Measurements from ENCODE around the gene ZNF19. TPM values are rescaled to one million over a fixed set of nuclear protein-coding genes. Genes with fewer than 3 reads are reported as not detected.

The ZNF19 gene
- total RNA-seq, 1 donor from 2014 or later: 1.0 TPM

DNA sequence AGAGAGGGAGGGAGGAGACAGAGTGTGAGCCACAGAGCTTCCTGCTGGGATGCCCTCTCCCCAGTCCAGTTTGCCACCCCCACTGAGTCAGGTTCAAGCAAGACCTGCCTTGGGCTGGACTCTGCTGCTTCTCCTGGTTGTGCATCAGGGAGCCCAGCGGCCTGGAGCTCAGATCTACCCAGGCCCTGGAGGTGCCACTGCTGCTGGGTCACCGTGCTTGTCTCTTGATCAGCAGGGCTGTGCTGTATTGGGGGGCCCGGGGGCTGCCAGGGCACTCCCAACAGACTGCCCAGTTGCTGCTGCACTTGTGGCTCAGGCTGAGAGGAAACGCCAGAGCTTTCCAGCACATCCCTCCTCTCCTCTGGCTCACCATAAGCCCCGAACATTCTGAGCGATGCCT is 56.2 kb downstream of the ZNF19 start:
- Histone ChIP-seq H3K27ac (ENCODE audit: low read depth, low read length) (no peak overlapping the region), H3K27me3 (ENCODE audit: control insufficient read depth in 3 of 3, insufficient read depth in 3 of 3, low read length in 3 of 3) (peaks cover 0 to 10% (median 8%) of the 10 kb centered on the region in 3 donors), H3K36me3 (ENCODE audit: control insufficient read depth in 3 of 3, insufficient read depth in 3 of 3, low read length in 3 of 3) (no peaks in the 10 kb centered on the region), H3K4me3 (ENCODE audit: low read length in 3 of 3) (no peak overlapping the region), H3K4me1 (ENCODE audit: control insufficient read depth in 3 of 3, insufficient read depth in 3 of 3, low read length in 3 of 3) (no peaks in the 10 kb centered on the region), H3K9ac (ENCODE audit: low read depth in 1 of 3, low read length in 3 of 3) (no peak overlapping the region), H3K9me3 (ENCODE audit: control insufficient read depth in 3 of 3, low read length in 3 of 3) (peaks cover 0 to 7% (median 2%) of the 10 kb centered on the region in 3 donors)

DNA sequence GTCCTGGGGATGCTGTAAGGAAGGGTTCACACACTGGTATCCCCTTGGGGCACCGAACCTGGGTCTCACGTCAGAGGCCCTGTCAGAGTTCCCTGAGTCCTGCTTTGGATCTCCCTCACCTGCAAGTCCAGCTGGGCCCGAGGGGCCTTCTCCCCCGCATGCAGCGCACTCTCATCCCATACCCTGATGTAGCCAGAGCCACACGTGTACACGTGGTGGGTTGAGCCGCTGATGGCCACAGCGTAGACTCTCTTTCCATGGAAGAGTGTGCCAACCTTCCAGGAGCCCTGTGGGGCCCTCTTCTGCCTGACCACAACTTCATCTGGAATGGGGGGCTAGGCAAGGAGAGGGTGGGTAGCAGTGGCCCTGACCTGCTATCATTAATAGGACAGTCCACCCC is 57.1 kb downstream of the ZNF19 start:
- H3K36me3 ChIP-seq (ENCODE audit: control insufficient read depth in 3 of 3, insufficient read depth in 3 of 3, low read length in 3 of 3): no peaks in the 10 kb centered on the region
- no peak overlapping the region for H3K9ac ChIP-seq (ENCODE audit: low read depth in 1 of 3, low read length in 3 of 3)
- H3K27me3 ChIP-seq (ENCODE audit: control insufficient read depth in 3 of 3, insufficient read depth in 3 of 3, low read length in 3 of 3): peaks cover 4 to 12% (median 8%) of the 10 kb centered on the region in 3 donors
- H3K27ac ChIP-seq (ENCODE audit: low read depth, low read length): no peak overlapping the region
- H3K4me3 ChIP-seq (ENCODE audit: low read length in 3 of 3): no peak overlapping the region
- H3K9me3 ChIP-seq (ENCODE audit: control insufficient read depth in 3 of 3, low read length in 3 of 3): peaks cover 2 to 7% (median 3%) of the 10 kb centered on the region in 3 donors
- no peaks in the 10 kb centered on the region for H3K4me1 ChIP-seq (ENCODE audit: control insufficient read depth in 3 of 3, insufficient read depth in 3 of 3, low read length in 3 of 3)

DNA sequence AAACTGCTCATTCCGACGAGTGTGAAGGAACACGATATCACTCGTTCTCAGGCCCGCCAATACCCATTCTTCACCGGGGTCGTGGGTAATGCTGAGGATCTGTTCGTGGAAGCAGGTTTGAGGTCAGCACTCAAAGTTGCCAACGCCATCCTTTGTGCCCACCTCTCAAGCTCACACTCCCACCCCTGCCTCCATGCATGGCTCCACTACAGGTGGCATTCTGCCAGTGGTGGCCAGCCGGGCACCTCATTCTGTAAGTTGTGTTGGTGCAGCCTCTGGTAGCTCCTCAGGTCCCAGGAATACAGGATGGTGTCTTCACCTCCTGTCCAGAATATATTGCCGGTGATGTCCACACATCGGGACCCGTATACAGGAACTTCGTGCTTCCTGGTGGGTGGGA is 57.9 kb downstream of the ZNF19 start:
- H3K27ac ChIP-seq (ENCODE audit: low read depth, low read length): no peak overlapping the region
- H3K9me3 ChIP-seq (ENCODE audit: control insufficient read depth in 3 of 3, low read length in 3 of 3): peaks cover 2 to 7% (median 3%) of the 10 kb centered on the region in 3 donors
- peaks cover 4 to 14% (median 12%) of the 10 kb centered on the region in 3 donors for H3K27me3 ChIP-seq (ENCODE audit: control insufficient read depth in 3 of 3, insufficient read depth in 3 of 3, low read length in 3 of 3)
- no peak overlapping the region for H3K9ac ChIP-seq (ENCODE audit: low read depth in 1 of 3, low read length in 3 of 3)
- no peaks in the 10 kb centered on the region for H3K36me3 ChIP-seq (ENCODE audit: control insufficient read depth in 3 of 3, insufficient read depth in 3 of 3, low read length in 3 of 3)
- no peaks in the 10 kb centered on the region for H3K4me1 ChIP-seq (ENCODE audit: control insufficient read depth in 3 of 3, insufficient read depth in 3 of 3, low read length in 3 of 3)
- no peak overlapping the region for H3K4me3 ChIP-seq (ENCODE audit: low read length in 3 of 3)

DNA sequence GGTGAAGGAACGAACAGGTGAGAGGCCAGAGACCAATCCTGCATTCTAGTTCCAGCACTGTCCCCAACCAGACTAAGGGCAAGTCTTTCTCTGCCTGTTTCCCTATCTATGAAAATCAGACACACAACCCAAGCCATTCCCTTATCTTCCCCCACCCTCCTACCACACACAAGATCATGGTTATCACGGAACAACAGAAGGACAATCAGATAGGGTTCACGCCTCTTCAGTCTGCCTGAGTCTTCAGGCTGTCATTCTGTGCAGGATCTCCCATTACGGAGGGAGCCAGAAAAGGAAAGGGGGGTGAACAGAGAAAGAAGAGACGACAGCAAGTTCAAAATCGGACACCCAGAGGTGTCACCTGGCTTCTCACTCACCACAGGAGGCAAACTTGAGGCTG is 58.4 kb downstream of the ZNF19 start:
- Histone ChIP-seq H3K9me3 (ENCODE audit: control insufficient read depth in 3 of 3, low read length in 3 of 3) (peaks cover 2 to 7% (median 3%) of the 10 kb centered on the region in 3 donors), H3K27me3 (ENCODE audit: control insufficient read depth in 3 of 3, insufficient read depth in 3 of 3, low read length in 3 of 3) (peaks cover 4 to 18% (median 16%) of the 10 kb centered on the region in 3 donors), H3K4me1 (ENCODE audit: control insufficient read depth in 3 of 3, insufficient read depth in 3 of 3, low read length in 3 of 3) (no peaks in the 10 kb centered on the region), H3K4me3 (ENCODE audit: low read length in 3 of 3) (no peak overlapping the region), H3K27ac (ENCODE audit: low read depth, low read length) (no peak overlapping the region), H3K9ac (ENCODE audit: low read depth in 1 of 3, low read length in 3 of 3) (no peak overlapping the region), H3K36me3 (ENCODE audit: control insufficient read depth in 3 of 3, insufficient read depth in 3 of 3, low read length in 3 of 3) (no peaks in the 10 kb centered on the region)

DNA sequence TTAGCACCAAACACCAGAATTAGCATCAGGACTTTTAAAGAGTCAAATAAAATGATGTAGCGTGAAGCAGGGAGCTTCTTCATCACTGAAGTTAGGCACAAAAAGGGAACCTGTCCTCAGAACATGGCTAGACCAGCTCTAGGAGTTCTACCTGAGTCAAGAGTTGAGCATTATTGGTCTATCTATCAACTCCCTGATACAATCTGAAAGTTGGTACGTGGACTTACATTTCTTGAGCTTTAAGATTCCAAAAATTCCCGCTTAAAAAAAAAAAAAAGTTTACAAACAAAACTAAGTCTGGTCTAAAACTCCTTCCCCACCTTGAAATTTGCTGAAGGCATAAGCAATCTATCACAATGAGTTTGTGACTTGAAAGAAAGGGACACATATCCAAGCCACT is 59.5 kb downstream of the ZNF19 start:
- Histone ChIP-seq H3K4me1 (ENCODE audit: control insufficient read depth in 3 of 3, insufficient read depth in 3 of 3, low read length in 3 of 3) (no peaks in the 10 kb centered on the region), H3K27ac (ENCODE audit: low read depth, low read length) (no peak overlapping the region), H3K9me3 (ENCODE audit: control insufficient read depth in 3 of 3, low read length in 3 of 3) (peaks cover 2 to 7% (median 3%) of the 10 kb centered on the region in 3 donors), H3K4me3 (ENCODE audit: low read length in 3 of 3) (no peak overlapping the region), H3K36me3 (ENCODE audit: control insufficient read depth in 3 of 3, insufficient read depth in 3 of 3, low read length in 3 of 3) (no peaks in the 10 kb centered on the region), H3K27me3 (ENCODE audit: control insufficient read depth in 3 of 3, insufficient read depth in 3 of 3, low read length in 3 of 3) (peaks cover 7 to 24% (median 16%) of the 10 kb centered on the region in 3 donors), H3K9ac (ENCODE audit: low read depth in 1 of 3, low read length in 3 of 3) (no peak overlapping the region)

GRCh38 chr16:71428883-71429282 is 60.2 kb downstream of the ZNF19 start:
- H3K9ac ChIP-seq (ENCODE audit: low read depth in 1 of 3, low read length in 3 of 3): no peak overlapping the region
- H3K4me3 ChIP-seq (ENCODE audit: low read length in 3 of 3): no peak overlapping the region
- no peaks in the 10 kb centered on the region for H3K36me3 ChIP-seq (ENCODE audit: control insufficient read depth in 3 of 3, insufficient read depth in 3 of 3, low read length in 3 of 3)
- no peak overlapping the region for H3K27ac ChIP-seq (ENCODE audit: low read depth, low read length)
- H3K9me3 ChIP-seq (ENCODE audit: control insufficient read depth in 3 of 3, low read length in 3 of 3): peaks cover 2 to 7% (median 3%) of the 10 kb centered on the region in 3 donors
- no peaks in the 10 kb centered on the region for H3K4me1 ChIP-seq (ENCODE audit: control insufficient read depth in 3 of 3, insufficient read depth in 3 of 3, low read length in 3 of 3)
- H3K27me3 ChIP-seq (ENCODE audit: control insufficient read depth in 3 of 3, insufficient read depth in 3 of 3, low read length in 3 of 3): peaks cover 11 to 31% (median 23%) of the 10 kb centered on the region in 3 donors

DNA sequence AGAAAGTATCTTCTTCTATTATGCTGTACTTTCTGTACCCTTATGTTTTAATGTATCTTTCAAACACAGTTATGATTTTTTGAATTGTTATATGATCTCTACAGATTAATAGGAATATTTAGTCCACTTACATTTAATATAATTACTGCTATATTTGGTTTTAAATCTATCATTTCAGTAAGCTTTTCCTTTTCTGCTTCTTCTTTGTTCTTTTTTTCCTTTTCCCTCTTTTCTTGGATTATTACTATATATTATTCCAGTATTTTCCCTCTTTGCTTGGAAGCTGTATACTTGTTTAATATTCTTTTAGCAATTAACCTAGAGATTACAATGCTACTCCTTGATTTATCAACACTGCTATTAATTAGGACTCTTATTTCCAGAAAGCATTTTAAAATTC is 60.7 kb downstream of the ZNF19 start:
- no peak overlapping the region for H3K27ac ChIP-seq (ENCODE audit: low read depth, low read length)
- H3K27me3 ChIP-seq (ENCODE audit: control insufficient read depth in 3 of 3, insufficient read depth in 3 of 3, low read length in 3 of 3): peaks cover 14 to 32% (median 25%) of the 10 kb centered on the region in 3 donors
- H3K9me3 ChIP-seq (ENCODE audit: control insufficient read depth in 3 of 3, low read length in 3 of 3): peaks cover 2 to 7% (median 3%) of the 10 kb centered on the region in 3 donors

GRCh38 chr16:71426880-71427615 is 62.1 kb downstream of the ZNF19 start:
- H3K27ac ChIP-seq (ENCODE audit: low read depth, low read length): no peak overlapping the region
- no peaks in the 10 kb centered on the region for H3K4me1 ChIP-seq (ENCODE audit: control insufficient read depth in 3 of 3, insufficient read depth in 3 of 3, low read length in 3 of 3)
- no peak overlapping the region for H3K4me3 ChIP-seq (ENCODE audit: low read length in 3 of 3)
- peaks cover 2 to 7% (median 3%) of the 10 kb centered on the region in 3 donors for H3K9me3 ChIP-seq (ENCODE audit: control insufficient read depth in 3 of 3, low read length in 3 of 3)
- no peak overlapping the region for H3K9ac ChIP-seq (ENCODE audit: low read depth in 1 of 3, low read length in 3 of 3)
- H3K36me3 ChIP-seq (ENCODE audit: control insufficient read depth in 3 of 3, insufficient read depth in 3 of 3, low read length in 3 of 3): no peaks in the 10 kb centered on the region
- peaks cover 14 to 27% (median 25%) of the 10 kb centered on the region in 3 donors for H3K27me3 ChIP-seq (ENCODE audit: control insufficient read depth in 3 of 3, insufficient read depth in 3 of 3, low read length in 3 of 3)

More for the DNA sequence above, 60.7 kb downstream of the ZNF19 start:
- H3K4me1 ChIP-seq (ENCODE audit: control insufficient read depth in 3 of 3, insufficient read depth in 3 of 3, low read length in 3 of 3): no peaks in the 10 kb centered on the region
- H3K4me3 ChIP-seq (ENCODE audit: low read length in 3 of 3): no peak overlapping the region
- no peak overlapping the region for H3K9ac ChIP-seq (ENCODE audit: low read depth in 1 of 3, low read length in 3 of 3)
- H3K36me3 ChIP-seq (ENCODE audit: control insufficient read depth in 3 of 3, insufficient read depth in 3 of 3, low read length in 3 of 3): no peaks in the 10 kb centered on the region

DNA sequence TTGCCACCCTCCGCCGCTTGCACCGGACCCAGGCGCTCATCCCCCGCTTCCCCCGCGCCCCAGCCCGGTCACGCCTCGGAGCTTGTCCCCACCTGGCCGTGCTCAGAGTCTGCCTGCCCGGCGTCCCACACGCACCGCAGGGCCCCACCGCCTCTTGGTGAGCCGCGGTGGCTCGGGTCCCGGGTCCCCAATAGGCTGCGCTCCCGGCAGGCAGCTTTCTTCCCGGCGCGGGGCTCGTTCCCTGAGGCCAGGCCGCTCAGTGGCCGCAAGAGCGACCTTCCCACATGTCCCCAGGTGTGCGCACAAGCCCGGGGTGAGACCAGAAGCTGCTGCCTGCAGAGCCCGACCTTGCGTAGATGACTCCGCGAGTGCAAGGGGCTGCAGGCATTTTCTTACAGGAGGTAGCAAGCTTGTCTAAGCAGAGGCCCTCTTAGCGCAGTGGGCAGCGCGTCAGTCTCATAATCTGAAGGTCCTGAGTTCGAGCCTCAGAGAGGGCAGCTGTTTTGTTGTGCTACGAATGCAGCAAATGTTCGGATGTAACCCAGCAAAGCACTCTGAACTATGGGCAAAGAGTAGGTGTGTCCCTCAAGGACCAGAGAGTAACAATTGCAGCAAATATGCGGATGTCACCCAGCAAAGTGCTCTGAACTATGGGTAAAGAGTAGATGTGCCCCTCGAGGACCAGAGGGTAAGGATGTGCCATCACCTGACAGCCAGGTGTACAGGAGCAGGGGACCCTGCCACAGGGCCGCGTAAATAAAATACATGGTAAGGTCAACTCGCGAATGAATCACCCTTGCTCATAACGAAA is 62.9 kb downstream of the ZNF19 start:
- Histone ChIP-seq H3K27me3 (ENCODE audit: control insufficient read depth in 3 of 3, insufficient read depth in 3 of 3, low read length in 3 of 3) (peaks cover 14 to 27% (median 24%) of the 10 kb centered on the region in 3 donors), H3K9me3 (ENCODE audit: control insufficient read depth in 3 of 3, low read length in 3 of 3) (peaks cover 3 to 7% (median 5%) of the 10 kb centered on the region in 3 donors), H3K4me1 (ENCODE audit: control insufficient read depth in 3 of 3, insufficient read depth in 3 of 3, low read length in 3 of 3) (no peaks in the 10 kb centered on the region), H3K9ac (ENCODE audit: low read depth in 1 of 3, low read length in 3 of 3) (no peak overlapping the region), H3K4me3 (ENCODE audit: low read length in 3 of 3) (no peak overlapping the region), H3K27ac (ENCODE audit: low read depth, low read length) (no peak overlapping the region), H3K36me3 (ENCODE audit: control insufficient read depth in 3 of 3, insufficient read depth in 3 of 3, low read length in 3 of 3) (no peaks in the 10 kb centered on the region)

GRCh38 chr16:71425746-71426068 is 63.4 kb downstream of the ZNF19 start:
- Histone ChIP-seq H3K27me3 (ENCODE audit: control insufficient read depth in 3 of 3, insufficient read depth in 3 of 3, low read length in 3 of 3) (peaks cover 14 to 27% (median 21%) of the 10 kb centered on the region in 3 donors), H3K9ac (ENCODE audit: low read depth in 1 of 3, low read length in 3 of 3) (no peak overlapping the region), H3K9me3 (ENCODE audit: control insufficient read depth in 3 of 3, low read length in 3 of 3) (peaks cover 3 to 7% (median 5%) of the 10 kb centered on the region in 3 donors), H3K27ac (ENCODE audit: low read depth, low read length) (no peak overlapping the region), H3K4me1 (ENCODE audit: control insufficient read depth in 3 of 3, insufficient read depth in 3 of 3, low read length in 3 of 3) (no peaks in the 10 kb centered on the region), H3K36me3 (ENCODE audit: control insufficient read depth in 3 of 3, insufficient read depth in 3 of 3, low read length in 3 of 3) (no peaks in the 10 kb centered on the region), H3K4me3 (ENCODE audit: low read length in 3 of 3) (no peak overlapping the region)

All from skeletal muscle tissue (tissue), 4 donors.